Measurements from ENCODE around the gene DCAF5. TPM values are rescaled to one million over a fixed set of nuclear protein-coding genes. Genes with fewer than 3 reads are reported as not detected.

Gene DCAF5
- total and polyA plus RNA-seq, 2 of the 13 experiments (the other 11 are each of a cell fraction or from before 2014, with no cell fraction given) = 13.4 to 31.6 TPM

GRCh38 chr14:69156224-69156623, 3.3 kb upstream of the DCAF5 start:
- Histone ChIP-seq H3K4me2 (ENCODE audit: low read depth, low read length) (no peak overlapping the region), H3K9me3 (ENCODE audit: low read length) (no peaks in the 10 kb centered on the region), H3K27ac (ENCODE audit: extremely low read length, insufficient read depth, low read length) (no peak overlapping the region), H3K36me3 (replicated peaks in 1 of 2; ENCODE audit: control insufficient read depth in 1 of 2, insufficient read depth in 2 of 2, low read length in 2 of 2) (no peaks in the 10 kb centered on the region), H3K4me3 (replicated peaks in 1 of 3; ENCODE audit: insufficient read depth in 1 of 3, low read depth in 2 of 3, low read length in 3 of 3) (no peak overlapping the region), H3K27me3 (ENCODE audit: control insufficient read depth in 1 of 2, insufficient read depth in 2 of 2, low read length in 2 of 2) (no peaks in the 10 kb centered on the region; a peak in 1 of 5 replicates), H3K4me1 (ENCODE audit: insufficient read depth, low read length) (peaks cover 31% of the 10 kb centered on the region), H4K20me1 (ENCODE audit: insufficient read depth, low read length) (no peaks in the 10 kb centered on the region), H3K79me2 (ENCODE audit: insufficient read depth, low read length) (peaks cover 9% of the 10 kb centered on the region), H2AFZ (ENCODE audit: low read length) (no peak overlapping the region), H3K9ac (ENCODE audit: insufficient read depth, low read depth, low read length) (no peak overlapping the region)
- DNase-seq (ENCODE audit: low spot score) = no peak
- in situ Hi-C loops (cut with HindIII; ENCODE audit: extremely low pct_ligation_motif_present, low pct_unique_long_range_greater_than_20kb) (no loop called here), intact Hi-C loops (cut with micrococcal nuclease; ENCODE audit: unreplicated experiment) (no loop called here)
- CTCF ChIA-PET (ENCODE audit: low intra/inter-chr PET ratio, low total read pairs) = no interaction called here
- POLR2A ChIA-PET = no interaction called here
- no peak for FAIRE-seq
- ATAC-seq = no peak
- TF ChIP-seq TMF1 (CRISPR knock-in tag; IDR thresholded peaks at IDR 0.05; ENCODE audit: low read depth) (no peak), CCDC6 (CRISPR knock-in tag; IDR thresholded peaks at IDR 0.05) (no peak), RARA (CRISPR knock-in tag; IDR thresholded peaks at IDR 0.05) (peak; percentile 37; the same call in 1 of the 2 replicates), NR2F6 (IDR thresholded peaks at IDR 0.05) (peak; percentile 28; the same call in 1 of the 2 replicates), NR2F6 (CRISPR knock-in tag; IDR thresholded peaks at IDR 0.05) (peak; percentile 45; the same call in 1 of the 2 replicates), POLR2AphosphoS5 (IDR thresholded peaks at IDR 0.05; ENCODE audit: low read depth, low read length) (no peak), GPN1 (CRISPR knock-in tag; IDR thresholded peaks at IDR 0.05; ENCODE audit: borderline replicate concordance) (no peak), ZNF18 (CRISPR knock-in tag; IDR thresholded peaks at IDR 0.05; ENCODE audit: insufficient replicate concordance) (peak; percentile 75), NR2F1 (CRISPR knock-in tag; IDR thresholded peaks at IDR 0.05) (0 out of 4 replicates have a peak, but pooled peaks of 1 of the 2 experiments have one; percentile 15), SAP130 (CRISPR knock-in tag; IDR thresholded peaks at IDR 0.05; ENCODE audit: low read depth) (no peak), ZNF713 (CRISPR knock-in tag; IDR thresholded peaks at IDR 0.05) (no peak), ZNF770 (CRISPR knock-in tag; IDR thresholded peaks at IDR 0.05) (peak; percentile 82), ZNF841 (CRISPR knock-in tag; IDR thresholded peaks at IDR 0.05; ENCODE audit: borderline replicate concordance) (no peak), HNF4A (CRISPR knock-in tag; IDR thresholded peaks at IDR 0.05) (peak; percentile 42)
- TF ChIP-seq, protein P1, sequence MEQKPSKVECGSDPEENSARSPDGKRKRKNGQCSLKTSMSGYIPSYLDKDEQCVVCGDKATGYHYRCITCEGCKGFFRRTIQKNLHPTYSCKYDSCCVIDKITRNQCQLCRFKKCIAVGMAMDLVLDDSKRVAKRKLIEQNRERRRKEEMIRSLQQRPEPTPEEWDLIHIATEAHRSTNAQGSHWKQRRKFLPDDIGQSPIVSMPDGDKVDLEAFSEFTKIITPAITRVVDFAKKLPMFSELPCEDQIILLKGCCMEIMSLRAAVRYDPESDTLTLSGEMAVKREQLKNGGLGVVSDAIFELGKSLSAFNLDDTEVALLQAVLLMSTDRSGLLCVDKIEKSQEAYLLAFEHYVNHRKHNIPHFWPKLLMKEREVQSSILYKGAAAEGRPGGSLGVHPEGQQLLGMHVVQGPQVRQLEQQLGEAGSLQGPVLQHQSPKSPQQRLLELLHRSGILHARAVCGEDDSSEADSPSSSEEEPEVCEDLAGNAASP (CRISPR knock-in tag; IDR thresholded peaks at IDR 0.05; ENCODE audit: borderline replicate concordance) = peak; percentile 21; the same call in 1 of the 2 replicates
- BruUV-seq (replicated peaks) = no TSS peak

Data from HepG2 (cell line).